T-cell (primary cell): ENCODE results near the gene ATL2. TPM values are rescaled to one million over a fixed set of nuclear protein-coding genes. Genes with fewer than 3 reads are reported as not detected.
"Not testable (repeated sequence)": the region's sequence is repeated elsewhere in the genome, so short reads cannot be mapped to it uniquely, and the experiment has no call there.

ENCODE experiments used
- ATAC-seq, 4 experiments: fragments of 200-7000 bp in 3 of 4; fragments of 150-1000 bp in 1 of 4; cut with Tn5 transposase; replicated peaks in 1 of 4; 1 replicate in 3 of 4; 2 replicates in 1 of 4; pipeline ENCODE4 v1.10.0; 2021; ENCODE audit warnings: moderate library complexity in 3 of 4, mild to moderate bottlenecking in 2 of 4, moderate number of reproducible peaks in 1 of 4
- CTCF ChIA-PET, 2 donors: fragments of 300-600 bp; sonication (Branson Sonifier 250); formaldehyde crosslinking; loops; one replicate each; lab custom pipeline; 2022; ENCODE audit warnings: antibody characterized with exemption in 2 of 2; lab: Charles Lee
- POLR2A ChIA-PET, 2 donors: fragments of 300-600 bp; sonication (Branson Sonifier 250); formaldehyde crosslinking; loops; one replicate each; lab custom pipeline; 2022; ENCODE audit warnings: antibody characterized with exemption in 2 of 2; lab: Charles Lee
- DNase-seq, 35 experiments: peaks; one replicate each; pipeline versions ENCODE4 v3.0.0 to v3.0.0-alpha.2; 2013 to 2023
- H3K27ac ChIP-seq: one replicate; pipeline ENCODE4 v1.5.1; 2013; ENCODE audit warnings: low read length
- H3K27me3 ChIP-seq, 2 experiments: replicated peaks in 1 of 2; 1 replicate in 1 of 2; 2 replicates in 1 of 2; pipeline versions ENCODE4 v1.6.1 to v1.7.0; 2013; ENCODE audit warnings: low read length in 1 of 2, mixed read lengths in 1 of 2; ENCODE audit not compliant: control insufficient read depth in 2 of 2, insufficient read depth in 2 of 2; ENCODE audit errors: extremely low read depth in 1 of 2
- H3K36me3 ChIP-seq, 2 donors: 1 replicate in 1 of 2; 2 replicates in 1 of 2; pipeline versions ENCODE4 v1.6.1 to v1.7.0; 2013; ENCODE audit warnings: low read length in 1 of 2; ENCODE audit not compliant: control insufficient read depth in 2 of 2, insufficient read depth in 1 of 2; ENCODE audit errors: extremely low read depth in 1 of 2
- H3K4me1 ChIP-seq, 2 experiments: 1 replicate in 1 of 2; 2 replicates in 1 of 2; pipeline versions ENCODE4 v1.6.1 to v1.7.0; 2013; ENCODE audit warnings: low read length in 2 of 2, mixed read lengths in 1 of 2; ENCODE audit not compliant: insufficient read depth in 2 of 2, control insufficient read depth in 1 of 2; ENCODE audit errors: extremely low read depth in 1 of 2
- H3K4me3 ChIP-seq, 2 donors: 1 replicate in 1 of 2; 2 replicates in 1 of 2; pipeline versions ENCODE4 v1.5.1 to v1.7.0; 2013; ENCODE audit warnings: mild to moderate bottlenecking in 2 of 2, low read length in 1 of 2, moderate library complexity in 1 of 2; ENCODE audit not compliant: control insufficient read depth in 1 of 2; ENCODE audit errors: extremely low read depth in 1 of 2
- H3K9me3 ChIP-seq: 2 replicates; pipeline ENCODE4 v1.7.0; 2013
- H3K27ac Mint-ChIP-seq, 2 donors: one replicate each; pipeline ENCODE4 v1.8.0; 2020 to 2021; ENCODE audit warnings: mild to moderate bottlenecking in 2 of 2, mixed read lengths in 2 of 2
- H3K27me3 Mint-ChIP-seq, 2 donors: one replicate each; pipeline ENCODE4 v1.8.0; 2021 to 2022; ENCODE audit warnings: mixed read lengths in 2 of 2
- H3K36me3 Mint-ChIP-seq: one replicate; pipeline ENCODE4 v1.8.0; 2021; ENCODE audit warnings: mixed read lengths
- H3K4me1 Mint-ChIP-seq, 3 donors: one replicate each; pipeline ENCODE4 v1.8.0; 2020 to 2022; ENCODE audit warnings: mixed read lengths in 3 of 3, mild to moderate bottlenecking in 1 of 3
- H3K4me3 Mint-ChIP-seq, 3 donors: one replicate each; pipeline ENCODE4 v1.8.0; 2020 to 2022; ENCODE audit warnings: mild to moderate bottlenecking in 3 of 3, mixed read lengths in 3 of 3, moderate library complexity in 3 of 3
- H3K9me3 Mint-ChIP-seq, 3 donors: one replicate each; pipeline ENCODE4 v1.8.0; 2020 to 2022; ENCODE audit warnings: mixed read lengths in 3 of 3
- WGBS: methylation state at CpG from one replicate; pipeline ENCODE4 v1.1.5; 2013; ENCODE audit warnings: missing lambda C conversion rate; ENCODE audit not compliant: insufficient coverage; 5-methylcytosine and 5-hydroxymethylcytosine counted together
- total RNA-seq, 35 experiments: library from RNA in 6 of 35; stranded (reverse) in 6 of 35; fragments of 120-200 nt in 1 of 35; gene quantifications; one replicate each; pipeline versions ENCODE4 v1.2.1 to v1.2.4 and lab custom pipeline; 2013 to 2026

The ATL2 gene
- total RNA-seq, 5 donors from 2014 or later (not counting 1 experiment from before 2014, with no cell fraction given), result 43.6 to 60.1 (median 50.0) TPM

DNA sequence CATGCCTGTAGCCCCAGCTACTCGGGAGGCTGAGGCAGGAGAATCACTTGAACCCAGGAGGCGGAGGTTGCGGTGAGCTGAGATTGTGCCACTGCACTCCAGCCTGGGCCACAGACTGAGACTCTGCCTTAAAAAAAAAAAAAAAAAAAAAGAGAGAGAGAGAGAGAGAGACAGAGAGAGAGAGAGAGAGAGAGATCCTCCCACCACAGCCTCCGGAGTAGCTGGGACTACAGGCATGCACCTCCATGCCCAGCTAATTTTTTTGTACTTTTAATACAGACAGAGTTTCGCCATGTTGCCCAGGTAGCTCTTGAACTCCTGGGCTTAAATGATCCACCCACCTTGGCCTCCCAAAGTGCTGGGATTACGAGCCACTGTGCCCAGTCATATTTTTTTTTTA lies 119.4 kb downstream of the ATL2 start:
- H3K9me3 Mint-ChIP-seq, CTCF ChIA-PET, H3K27ac ChIP-seq, H3K36me3 ChIP-seq, H3K9me3 ChIP-seq, DNase-seq, H3K27ac Mint-ChIP-seq, ATAC-seq, H3K36me3 Mint-ChIP-seq, H3K4me3 ChIP-seq, H3K4me3 Mint-ChIP-seq, H3K4me1 ChIP-seq: not testable (repeated sequence)
- POLR2A ChIA-PET, result interaction anchor here in 1 of 2 donors (0.6 kb wide), 1 partner anchor 615 kb away, joined by 5 read pairs; no protein-coding TSS in a partner anchor
- no CpG with 5 or more reads among the region's 6 CpGs for WGBS
- Mint-ChIP-seq H3K4me1 (peaks cover 7 to 19% (median 17%) of the 10 kb centered on the region in 3 donors), H3K27me3 (peaks cover 0 to 20% of the 10 kb centered on the region in 2 donors)
- peaks cover 0 to 16% of the 10 kb centered on the region in 2 experiments for H3K27me3 ChIP-seq

DNA sequence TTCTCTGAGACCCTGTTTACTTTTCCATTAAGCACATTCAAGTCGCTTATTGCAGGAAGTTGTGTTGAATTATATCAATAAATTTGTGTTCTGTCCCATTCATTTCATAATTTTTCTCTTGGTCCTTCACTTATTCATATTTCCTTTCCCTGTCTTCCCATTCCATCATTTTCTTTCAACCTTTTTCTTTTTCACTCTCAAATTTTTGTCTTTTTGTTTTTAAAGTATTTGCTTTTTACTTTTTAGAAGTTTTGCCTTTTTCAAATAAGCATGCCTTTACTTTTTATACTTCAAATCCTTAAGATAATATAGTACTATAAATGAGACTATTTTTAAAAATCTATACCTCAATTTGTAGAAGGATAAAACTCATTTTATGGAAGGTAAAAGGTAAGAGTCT lies 120.5 kb downstream of the ATL2 start:
- Histone ChIP-seq H3K9me3 (no peaks in the 10 kb centered on the region), H3K27me3 (peaks cover 0 to 10% of the 10 kb centered on the region in 2 experiments), H3K36me3 (no peaks in the 10 kb centered on the region), H3K4me3 (no peak overlapping the region), H3K27ac (no peak overlapping the region), H3K4me1 (no peaks in the 10 kb centered on the region)
- Mint-ChIP-seq H3K4me3 (no peak overlapping the region), H3K27ac (no peak overlapping the region), H3K27me3 (peaks cover 0 to 16% of the 10 kb centered on the region in 2 donors), H3K9me3 (no peaks in the 10 kb centered on the region), H3K4me1 (peaks cover 3 to 14% (median 12%) of the 10 kb centered on the region in 3 donors), H3K36me3 (no peaks in the 10 kb centered on the region)
- no CpG with 5 or more reads among the region's 1 CpG for WGBS
- DNase-seq (no peak), ATAC-seq (no peak)
- ChIA-PET POLR2A (no interaction called here), CTCF (no interaction called here)

DNA sequence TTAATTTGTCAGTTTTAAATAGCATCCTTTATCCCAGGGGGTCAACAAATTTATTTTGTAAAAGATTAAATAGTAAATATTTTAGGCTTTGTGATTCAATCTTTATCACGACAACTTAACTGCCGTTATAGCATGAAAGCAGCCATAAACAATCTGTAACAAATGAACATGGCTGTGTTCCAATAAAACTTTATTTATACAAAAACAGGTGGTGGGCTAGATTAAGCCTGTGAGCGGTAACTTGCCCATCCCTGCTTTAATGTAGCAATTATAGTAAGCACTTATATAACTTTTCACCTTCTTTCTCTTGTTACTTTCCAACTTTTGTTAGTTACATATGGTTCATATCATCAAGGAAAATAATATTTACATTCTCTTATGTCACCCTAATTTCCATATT lies 121.9 kb downstream of the ATL2 start:
- peaks cover 0 to 1% (median under 1%) of the 10 kb centered on the region in 3 donors for H3K4me1 Mint-ChIP-seq
- no peak overlapping the region for H3K4me3 Mint-ChIP-seq
- no peak overlapping the region for H3K27ac Mint-ChIP-seq
- no peaks in the 10 kb centered on the region for H3K36me3 ChIP-seq
- H3K27ac ChIP-seq, result no peak overlapping the region
- ATAC-seq, result no peak
- POLR2A ChIA-PET, result no interaction called here
- no peak for DNase-seq
- CTCF ChIA-PET, result no interaction called here
- H3K27me3 Mint-ChIP-seq, result peaks cover 0 to 8% of the 10 kb centered on the region in 2 donors
- H3K4me1 ChIP-seq, result no peaks in the 10 kb centered on the region
- no peaks in the 10 kb centered on the region for H3K9me3 ChIP-seq
- WGBS, result no CpG with 5 or more reads among the region's 3 CpGs
- H3K36me3 Mint-ChIP-seq, result no peaks in the 10 kb centered on the region
- peaks cover 0 to 6% of the 10 kb centered on the region in 2 experiments for H3K27me3 ChIP-seq
- no peak overlapping the region for H3K4me3 ChIP-seq
- no peaks in the 10 kb centered on the region for H3K9me3 Mint-ChIP-seq

DNA sequence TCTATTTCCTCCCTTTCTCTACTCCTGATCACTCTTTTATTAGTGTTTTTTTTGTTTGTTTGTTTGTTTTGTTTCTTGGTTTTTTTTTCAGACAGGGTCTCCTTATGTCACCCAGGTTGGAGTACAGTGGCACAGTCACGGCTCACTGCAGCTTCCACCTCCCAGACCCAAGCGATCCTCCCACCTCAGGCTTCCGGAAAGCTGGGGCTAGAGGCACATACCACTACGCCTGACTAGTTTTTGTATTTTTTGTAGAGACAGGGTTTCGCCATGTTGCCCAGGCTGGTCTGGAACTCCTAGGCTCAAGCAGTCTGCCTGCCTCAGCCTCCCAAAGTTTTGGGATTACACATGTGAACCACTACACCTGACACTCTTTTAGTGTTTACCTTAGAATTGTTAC lies 122.3 kb downstream of the ATL2 start:
- Mint-ChIP-seq H3K36me3 (no peaks in the 10 kb centered on the region), H3K4me3 (no peak overlapping the region), H3K27ac (no peak overlapping the region), H3K4me1 (no peaks in the 10 kb centered on the region), H3K27me3 (peaks cover 0 to 7% of the 10 kb centered on the region in 2 donors), H3K9me3 (no peaks in the 10 kb centered on the region)
- no peak overlapping the region for H3K4me3 ChIP-seq
- ATAC-seq (no peak), DNase-seq (no peak)
- CTCF ChIA-PET, result no interaction called here
- H3K36me3 ChIP-seq, result no peaks in the 10 kb centered on the region
- POLR2A ChIA-PET, result no interaction called here
- no CpG with 5 or more reads among the region's 5 CpGs for WGBS
- H3K9me3 ChIP-seq, result no peaks in the 10 kb centered on the region
- H3K27ac ChIP-seq, result no peak overlapping the region
- no peaks in the 10 kb centered on the region for H3K4me1 ChIP-seq
- H3K27me3 ChIP-seq, result peaks cover 0 to 6% of the 10 kb centered on the region in 2 experiments

DNA sequence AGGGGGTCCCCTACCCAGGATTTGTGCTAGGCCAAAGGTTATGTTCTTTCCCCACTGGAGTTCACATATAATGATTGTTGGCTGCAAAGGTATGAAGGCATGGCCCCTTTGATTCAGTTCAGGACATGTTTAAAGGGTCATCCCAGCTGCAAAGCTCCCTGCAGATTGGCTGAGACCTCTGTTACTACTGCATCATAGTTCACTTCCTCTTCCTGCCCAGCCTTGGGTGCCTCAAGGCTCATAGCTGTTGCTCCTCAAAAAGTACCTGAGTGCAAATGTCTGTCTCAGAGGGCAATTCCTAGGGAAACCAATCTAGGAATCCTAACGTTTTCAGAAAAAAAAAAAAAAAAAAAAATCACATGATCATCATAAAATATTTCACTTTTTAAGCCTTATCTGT lies 125.1 kb downstream of the ATL2 start:
- WGBS, result no CpG with 5 or more reads among the region's 1 CpG
- DNase-seq (no peak), ATAC-seq (no peak)
- Mint-ChIP-seq H3K27me3 (peaks cover 0 to 6% of the 10 kb centered on the region in 2 donors), H3K27ac (no peak overlapping the region), H3K36me3 (no peaks in the 10 kb centered on the region), H3K4me3 (no peak overlapping the region), H3K4me1 (no peaks in the 10 kb centered on the region), H3K9me3 (no peaks in the 10 kb centered on the region)
- peaks cover 0 to 2% of the 10 kb centered on the region in 2 experiments for H3K27me3 ChIP-seq
- H3K4me1 ChIP-seq, result no peaks in the 10 kb centered on the region
- no peak overlapping the region for H3K27ac ChIP-seq
- H3K4me3 ChIP-seq, result no peak overlapping the region
- no peaks in the 10 kb centered on the region for H3K9me3 ChIP-seq
- no peaks in the 10 kb centered on the region for H3K36me3 ChIP-seq
- ChIA-PET POLR2A (interaction anchor here in 1 of 2 donors (0.6 kb wide), 1 partner anchor 1124 kb away, joined by 3 read pairs; no protein-coding TSS in a partner anchor), CTCF (no interaction called here)

DNA sequence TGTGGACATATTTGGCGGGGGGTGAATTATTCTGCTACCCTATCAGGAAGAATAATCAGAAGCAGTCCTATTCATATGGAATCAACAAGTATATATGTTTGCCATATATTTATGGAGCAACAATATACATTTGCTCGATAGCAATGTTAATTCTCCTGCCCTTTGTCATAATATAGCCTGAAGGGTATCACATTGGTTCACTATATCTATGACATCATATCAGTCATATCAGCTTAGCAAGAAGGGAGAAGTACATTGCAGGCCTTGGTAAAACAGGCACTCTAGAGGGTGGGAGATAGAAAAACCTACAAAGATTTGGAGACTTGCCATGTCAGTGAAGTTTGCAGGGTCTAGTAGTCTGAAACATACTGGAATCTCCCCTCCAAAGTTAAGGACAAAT lies 128.4 kb downstream of the ATL2 start:
- ATAC-seq (no peak), DNase-seq (no peak)
- Histone ChIP-seq H3K27me3 (peaks cover 0 to 3% of the 10 kb centered on the region in 2 experiments), H3K9me3 (no peaks in the 10 kb centered on the region), H3K4me3 (no peak overlapping the region), H3K4me1 (no peaks in the 10 kb centered on the region), H3K36me3 (no peaks in the 10 kb centered on the region), H3K27ac (no peak overlapping the region)
- H3K4me1 Mint-ChIP-seq, result no peaks in the 10 kb centered on the region
- WGBS, result no CpG with 5 or more reads among the region's 2 CpGs
- no peaks in the 10 kb centered on the region for H3K27me3 Mint-ChIP-seq
- ChIA-PET POLR2A (no interaction called here), CTCF (no interaction called here)
- H3K36me3 Mint-ChIP-seq, result no peaks in the 10 kb centered on the region
- no peak overlapping the region for H3K4me3 Mint-ChIP-seq
- H3K9me3 Mint-ChIP-seq, result no peaks in the 10 kb centered on the region
- no peak overlapping the region for H3K27ac Mint-ChIP-seq

DNA sequence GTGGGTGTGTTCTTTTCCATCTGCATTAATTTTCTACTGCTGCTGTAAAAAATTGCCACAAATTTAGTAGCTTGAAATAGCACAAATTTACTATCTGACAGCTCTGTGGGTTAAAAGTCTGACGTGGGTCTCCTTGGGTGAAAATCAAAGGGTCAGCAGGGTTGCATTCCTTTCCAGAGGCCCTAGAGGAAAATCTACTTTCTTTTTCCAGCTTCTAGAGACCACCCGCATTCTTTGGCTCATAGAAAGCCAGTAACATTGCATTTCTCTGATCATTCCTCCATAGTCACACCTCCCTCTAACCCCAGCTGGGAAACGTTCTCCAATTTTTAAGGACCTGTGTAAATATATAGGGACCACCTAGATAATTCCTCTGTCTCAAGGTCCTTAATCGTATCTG lies 128.8 kb downstream of the ATL2 start:
- no peak for DNase-seq
- Mint-ChIP-seq H3K36me3 (no peaks in the 10 kb centered on the region), H3K27me3 (no peaks in the 10 kb centered on the region), H3K9me3 (no peaks in the 10 kb centered on the region), H3K27ac (no peak overlapping the region), H3K4me1 (no peaks in the 10 kb centered on the region), H3K4me3 (no peak overlapping the region)
- Histone ChIP-seq H3K36me3 (no peaks in the 10 kb centered on the region), H3K27me3 (peaks cover 0 to 3% of the 10 kb centered on the region in 2 experiments), H3K4me1 (no peaks in the 10 kb centered on the region), H3K27ac (no peak overlapping the region), H3K9me3 (no peaks in the 10 kb centered on the region), H3K4me3 (no peak overlapping the region)
- POLR2A ChIA-PET, result no interaction called here
- WGBS, result 100% methylated on average over 1 of the region's 4 CpGs
- CTCF ChIA-PET, result no interaction called here
- ATAC-seq, result no peak
